DND-41 (cell line): ENCODE data around the gene FGG.

Experiments
- ATAC-seq: fragments of 200-7000 bp; cut with Tn5 transposase; 3 replicates; pipeline ENCODE4 v1.9.1; 2021; ENCODE audit warnings: low read depth; ENCODE audit not compliant: insufficient read depth
- DNase-seq: peaks from one replicate; pipeline ENCODE4 v3.0.0-alpha.2; 2020
- H2AFZ ChIP-seq: 2 replicates; pipeline ENCODE4 v1.6.0; 2012; ENCODE audit warnings: low read depth, low read length
- H3K27ac ChIP-seq: 2 replicates; pipeline ENCODE4 v1.5.1; 2012; ENCODE audit warnings: low read length, inconsistent platforms
- H3K27me3 ChIP-seq: fragments of 200-600 bp; sonication (generic); 2 replicates; pipeline ENCODE4 v1.6.0; 2012; ENCODE audit warnings: low read length, mild to moderate bottlenecking, inconsistent platforms; ENCODE audit not compliant: insufficient read depth, poor library complexity
- H3K36me3 ChIP-seq: 2 replicates; pipeline ENCODE4 v1.5.1; 2012; ENCODE audit warnings: low read length, inconsistent platforms; ENCODE audit not compliant: insufficient read depth
- H3K4me1 ChIP-seq: 2 replicates; pipeline ENCODE4 v1.5.1; 2012; ENCODE audit warnings: mild to moderate bottlenecking, low read length; ENCODE audit not compliant: insufficient read depth
- H3K4me2 ChIP-seq: 2 replicates; pipeline ENCODE4 v1.6.0; 2012; ENCODE audit warnings: mild to moderate bottlenecking, moderate library complexity, low read length, inconsistent platforms; ENCODE audit not compliant: insufficient read depth
- H3K4me3 ChIP-seq, 2 experiments: fragments of 200-600 bp in 1 of 2; shearing (Covaris generic) in 1 of 2; 2 replicates each; pipeline ENCODE4 v1.5.1; 2012 to 2016; ENCODE audit warnings: inconsistent platforms in 2 of 2, low read length in 2 of 2, mild to moderate bottlenecking in 2 of 2, low read depth in 1 of 2, moderate library complexity in 1 of 2
- H3K79me2 ChIP-seq: 2 replicates; pipeline ENCODE4 v1.6.0; 2012; ENCODE audit warnings: low read length, inconsistent platforms; ENCODE audit not compliant: insufficient read depth
- H3K9ac ChIP-seq: 2 replicates; pipeline ENCODE4 v1.6.0; 2012; ENCODE audit warnings: low read depth, mild to moderate bottlenecking, inconsistent platforms, low read length, moderate library complexity
- H3K9me3 ChIP-seq: 2 replicates; pipeline ENCODE4 v1.5.1; 2012; ENCODE audit warnings: low read length, moderate library complexity, mild to moderate bottlenecking, inconsistent platforms; ENCODE audit not compliant: insufficient read depth, severe bottlenecking
- H4K20me1 ChIP-seq: 2 replicates; pipeline ENCODE4 v1.6.0; 2012; ENCODE audit warnings: low read length; ENCODE audit not compliant: insufficient read depth
- CTCF ChIP-seq: IDR thresholded peaks from 2 replicates; pipeline ENCODE4 v1.5.1; 2012; ENCODE audit warnings: borderline replicate concordance, low read length, moderate library complexity, mild to moderate bottlenecking; ENCODE audit not compliant: poor library complexity, severe bottlenecking; ENCODE audit errors: extremely low read depth
- EZH2 ChIP-seq: IDR thresholded peaks from 3 replicates; pipeline ENCODE4 v1.6.1; 2012; ENCODE audit warnings: borderline replicate concordance, low read depth, mild to moderate bottlenecking, moderate library complexity, low read length, inconsistent platforms; ENCODE audit not compliant: severe bottlenecking

FGG gene

GRCh38 chr4:154589296-154590197, 22.9 kb downstream of the FGG start:
- peaks cover 15% of the 10 kb centered on the region for H3K27me3 ChIP-seq
- H3K27ac ChIP-seq: no peak overlapping the region
- no peak overlapping the region for H2AFZ ChIP-seq
- H3K4me1 ChIP-seq: no peaks in the 10 kb centered on the region
- H3K36me3 ChIP-seq: no peaks in the 10 kb centered on the region
- DNase-seq (no peak), ATAC-seq (no peak)
- H4K20me1 ChIP-seq: no peaks in the 10 kb centered on the region
- H3K9ac ChIP-seq: no peak overlapping the region
- TF ChIP-seq CTCF (no peak), EZH2 (no peak)
- H3K9me3 ChIP-seq: no peaks in the 10 kb centered on the region
- H3K4me2 ChIP-seq: no peak overlapping the region
- H3K4me3 ChIP-seq: no peak overlapping the region
- no peaks in the 10 kb centered on the region for H3K79me2 ChIP-seq

- Histone ChIP-seq H3K27ac (no peak overlapping the region), H3K4me3 (no peak overlapping the region), H3K36me3 (no peaks in the 10 kb centered on the region), H3K9me3 (no peaks in the 10 kb centered on the region), H3K4me1 (no peaks in the 10 kb centered on the region), H4K20me1 (no peaks in the 10 kb centered on the region), H2AFZ (no peak overlapping the region), H3K9ac (no peak overlapping the region), H3K4me2 (no peak overlapping the region), H3K79me2 (no peaks in the 10 kb centered on the region), H3K27me3 (peaks cover 12% of the 10 kb centered on the region)
- DNase-seq (no peak), ATAC-seq (no peak)
- TF ChIP-seq CTCF: no peak
- TF ChIP-seq EZH2: no peak
Measured at GRCh38 chr4:154588198-154588597, 24.3 kb downstream of the FGG start.

- DNase-seq (no peak), ATAC-seq (no peak)
- H3K27me3 ChIP-seq: peaks cover 17% of the 10 kb centered on the region
- H3K36me3 ChIP-seq: no peaks in the 10 kb centered on the region
- no peak overlapping the region for H3K27ac ChIP-seq
- H2AFZ ChIP-seq: no peak overlapping the region
- no peaks in the 10 kb centered on the region for H4K20me1 ChIP-seq
- no peak overlapping the region for H3K9ac ChIP-seq
- no peaks in the 10 kb centered on the region for H3K79me2 ChIP-seq
- no peaks in the 10 kb centered on the region for H3K9me3 ChIP-seq
- no peaks in the 10 kb centered on the region for H3K4me1 ChIP-seq
- H3K4me3 ChIP-seq: no peak overlapping the region
- no peak overlapping the region for H3K4me2 ChIP-seq
- TF ChIP-seq CTCF (no peak), EZH2 (no peak)
Measured at GRCh38 chr4:154586296-154587033, 26.0 kb downstream of the FGG start.
